PC-3 (cell line): ENCODE measurements around the gene ACADM. TPM values are rescaled to one million over a fixed set of nuclear protein-coding genes. Genes with fewer than 3 reads are reported as not detected.
"Not testable (repeated sequence)": the region's sequence is repeated elsewhere in the genome, so short reads cannot be mapped to it uniquely, and the experiment has no call there.

Experiments
- ATAC-seq: fragments of 200-7000 bp; cut with Tn5 transposase; 2 replicates; pipeline ENCODE4 v1.9.1; 2020; ENCODE audit warnings: mild to moderate bottlenecking, moderate library complexity
- Bru-seq: library from RNA; stranded (reverse); fragments of 400-500 nt; gene quantifications from one replicate; lab custom pipeline; 2021; lab: Mats Ljungman, UMichigan
- BruChase-seq, 2 experiments: library from RNA; stranded (reverse); fragments of 400-500 nt; gene quantifications; one replicate each; lab custom pipeline; 2021; lab: Mats Ljungman, UMichigan
- BruUV-seq: library from RNA; stranded (reverse); fragments of 400-500 nt; replicated peaks from 2 replicates; lab custom pipeline; 2021; lab: Mats Ljungman, UMichigan
- CTCF ChIA-PET: fragments of 300-600 bp; sonication (Branson Sonifier 250); formaldehyde crosslinking; loops from one replicate; lab custom pipeline; 2022; ENCODE audit warnings: antibody characterized with exemption; lab: Charles Lee
- POLR2A ChIA-PET: fragments of 300-600 bp; sonication (Branson Sonifier 250); formaldehyde crosslinking; loops from one replicate; lab custom pipeline; 2022; ENCODE audit warnings: antibody characterized with exemption; ENCODE audit not compliant: unreplicated experiment; lab: Charles Lee
- DNase-seq: peaks from one replicate; pipeline ENCODE4 v3.0.0-alpha.2; 2015
- H2AFZ ChIP-seq: fragments of 300-600 bp; sonication (generic); 2 replicates; pipeline ENCODE4 v1.6.0; 2016; ENCODE audit warnings: antibody characterized with exemption, low read length
- H3F3A ChIP-seq: fragments of 300-600 bp; sonication (generic); one replicate; pipeline ENCODE4 v1.6.0; 2017; ENCODE audit warnings: antibody characterized with exemption, low read length, control low read depth, mild to moderate bottlenecking; ENCODE audit not compliant: unreplicated experiment
- H3K27ac ChIP-seq: fragments of 300-600 bp; sonication (generic); 2 replicates; pipeline ENCODE4 v1.5.1; 2016; ENCODE audit warnings: mild to moderate bottlenecking, low read length
- H3K27me3 ChIP-seq: fragments of 300-600 bp; sonication (generic); 2 replicates; pipeline ENCODE4 v1.6.1; 2016; ENCODE audit warnings: low read length, mixed read lengths
- H3K36me3 ChIP-seq: fragments of 300-600 bp; sonication (generic); 2 replicates; pipeline ENCODE4 v1.6.1; 2016; ENCODE audit warnings: low read depth, mixed run types, low read length, mixed read lengths
- H3K4me1 ChIP-seq: fragments of 300-600 bp; sonication (generic); 2 replicates; pipeline ENCODE4 v1.5.1; 2016; ENCODE audit warnings: low read length; ENCODE audit not compliant: insufficient read depth
- H3K4me2 ChIP-seq: fragments of 300-600 bp; sonication (generic); 2 replicates; pipeline ENCODE4 v1.6.0; 2016; ENCODE audit warnings: low read length
- H3K4me3 ChIP-seq: fragments of 300-600 bp; sonication (generic); 2 replicates; pipeline ENCODE4 v1.5.1; 2016; ENCODE audit warnings: mild to moderate bottlenecking, low read length, mixed read lengths
- H3K79me2 ChIP-seq: fragments of 300-600 bp; sonication (generic); 2 replicates; pipeline ENCODE4 v1.6.1; 2017; ENCODE audit warnings: low read length, mixed read lengths
- H3K9ac ChIP-seq: fragments of 300-600 bp; sonication (generic); 2 replicates; pipeline ENCODE4 v1.6.0; 2016; ENCODE audit warnings: mild to moderate bottlenecking, low read length
- H3K9me2 ChIP-seq: fragments of 300-600 bp; sonication (generic); replicated peaks from 2 replicates; pipeline ENCODE4 v1.6.1; 2016; ENCODE audit warnings: mixed run types, low read length, mixed read lengths
- H3K9me3 ChIP-seq: fragments of 300-600 bp; sonication (generic); 2 replicates; pipeline ENCODE4 v1.6.1; 2016; ENCODE audit warnings: low read length, mixed read lengths
- H4K20me1 ChIP-seq: fragments of 300-600 bp; sonication (generic); 2 replicates; pipeline ENCODE4 v1.6.1; 2016; ENCODE audit warnings: low read length, mixed read lengths
- EZH2 ChIP-seq: fragments of 300-600 bp; sonication (generic); IDR thresholded peaks from one replicate; pipeline ENCODE4 v1.6.1; 2017; ENCODE audit warnings: antibody characterized with exemption, mild to moderate bottlenecking, low read length; ENCODE audit not compliant: unreplicated experiment
- EZH2phosphoT487 ChIP-seq: fragments of 300-600 bp; sonication (generic); IDR thresholded peaks from 2 replicates; pipeline ENCODE4 v1.6.1; 2018; ENCODE audit warnings: mild to moderate bottlenecking, antibody characterized with exemption, low read length, borderline replicate concordance
- intact Hi-C: fragments of 100-400 bp; cut with micrococcal nuclease; formaldehyde crosslinking; loops from 2 replicates; pipeline ENCODE4 v1.9.0; 2023
- long read RNA-seq: library from polyadenylated mRNA; unstranded; transcript quantifications from one replicate; pipeline ENCODE4 v2.0.0, GENCODE V29; 2021; ENCODE audit not compliant: unreplicated experiment
- total RNA-seq: library from RNA; depleted of rRNA; stranded (reverse); fragments of >200 nt; gene quantifications from 2 replicates; pipeline ENCODE4 v1.2.3, GENCODE V29; 2014; rRNA removed
- TF ChIP-seq, protein P1 (sequence below): fragments of 300-600 bp; sonication (generic); conservative IDR thresholded peaks from 2 replicates; pipeline ENCODE4 v1.5.1; 2017; ENCODE audit warnings: antibody characterized with exemption, low read depth, mild to moderate bottlenecking, low read length

ACADM gene
- 25.0 and 29.0 TPM in 2 replicates for total RNA-seq
- Bru-seq, nascent RNA, result percentile 71 among the genes with signal in this experiment
- percentile 71 among the genes with signal in this experiment for BruChase-seq, experiment 1, labeled RNA remaining after a 6-hour chase
- BruChase-seq, experiment 2, labeled RNA remaining after a 2-hour chase, result percentile 74 among the genes with signal in this experiment
- long read RNA-seq, transcript ACADM-202 (12 exons, 2,619 nt), result major isoform, 30 of 55 reads
- long read RNA-seq, partial matches to known transcripts, result 8 of 55 reads
- long read RNA-seq, other reads (novel, unspliced or antisense), result 11 of 55 reads

DNA sequence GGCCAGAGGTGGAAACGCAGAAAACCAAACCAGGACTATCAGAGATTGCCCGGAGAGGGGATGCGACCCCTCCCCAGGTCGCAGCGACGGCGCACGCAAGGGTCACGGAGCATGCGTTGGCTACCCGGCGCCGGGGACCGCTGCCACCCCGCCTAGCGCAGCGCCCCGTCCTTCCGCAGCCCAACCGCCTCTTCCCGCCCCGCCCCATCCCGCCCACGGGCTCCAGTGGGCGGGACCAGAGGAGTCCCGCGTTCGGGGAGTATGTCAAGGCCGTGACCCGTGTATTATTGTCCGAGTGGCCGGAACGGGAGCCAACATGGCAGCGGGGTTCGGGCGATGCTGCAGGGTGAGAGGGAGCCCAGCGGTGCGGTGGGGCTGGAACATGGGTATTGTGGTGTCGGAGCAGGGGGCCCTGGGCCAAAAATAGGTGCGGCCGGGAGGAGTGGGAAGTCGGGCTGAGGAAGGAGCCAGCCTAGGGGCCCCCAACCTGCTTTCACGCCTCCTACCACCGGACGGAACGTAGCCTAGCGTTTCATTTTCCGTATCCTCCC, at the start of gene ACADM:
Gene ACADM, plus strand, starts transcription at position 238 of the 551 bp plus-strand sequence. Its CDS starts 79 bp downstream, at position 317.
- ATAC-seq (peak; percentile 93), DNase-seq (peak; percentile 87)
- peaks cover 31% of the 10 kb centered on the region for H3K4me1 ChIP-seq
- CTCF ChIA-PET, result no interaction called here
- TF ChIP-seq, protein P1, sequence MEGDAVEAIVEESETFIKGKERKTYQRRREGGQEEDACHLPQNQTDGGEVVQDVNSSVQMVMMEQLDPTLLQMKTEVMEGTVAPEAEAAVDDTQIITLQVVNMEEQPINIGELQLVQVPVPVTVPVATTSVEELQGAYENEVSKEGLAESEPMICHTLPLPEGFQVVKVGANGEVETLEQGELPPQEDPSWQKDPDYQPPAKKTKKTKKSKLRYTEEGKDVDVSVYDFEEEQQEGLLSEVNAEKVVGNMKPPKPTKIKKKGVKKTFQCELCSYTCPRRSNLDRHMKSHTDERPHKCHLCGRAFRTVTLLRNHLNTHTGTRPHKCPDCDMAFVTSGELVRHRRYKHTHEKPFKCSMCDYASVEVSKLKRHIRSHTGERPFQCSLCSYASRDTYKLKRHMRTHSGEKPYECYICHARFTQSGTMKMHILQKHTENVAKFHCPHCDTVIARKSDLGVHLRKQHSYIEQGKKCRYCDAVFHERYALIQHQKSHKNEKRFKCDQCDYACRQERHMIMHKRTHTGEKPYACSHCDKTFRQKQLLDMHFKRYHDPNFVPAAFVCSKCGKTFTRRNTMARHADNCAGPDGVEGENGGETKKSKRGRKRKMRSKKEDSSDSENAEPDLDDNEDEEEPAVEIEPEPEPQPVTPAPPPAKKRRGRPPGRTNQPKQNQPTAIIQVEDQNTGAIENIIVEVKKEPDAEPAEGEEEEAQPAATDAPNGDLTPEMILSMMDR, result no peak
- TF ChIP-seq EZH2, result no peak
- TF ChIP-seq EZH2phosphoT487, result no peak
- H3K4me2 ChIP-seq, result peak within 1 kb of the TSS; percentile 83
- POLR2A ChIA-PET, result no interaction called here
- H4K20me1 ChIP-seq, result no peaks in the 10 kb centered on the region
- H3K9me2 ChIP-seq, result no peaks in the 10 kb centered on the region
- H3K27me3 ChIP-seq, result no peaks in the 10 kb centered on the region
- H3F3A ChIP-seq, result no peaks in the 10 kb centered on the region
- peak within 1 kb of the TSS; percentile 82 for H2AFZ ChIP-seq
- H3K36me3 ChIP-seq, result no peaks in the 10 kb centered on the region
- H3K79me2 ChIP-seq, result peaks cover 41% of the 10 kb centered on the region
- intact Hi-C loops, result loop anchor here (1.0 kb wide), 1 partner anchor 62 kb away; the partner anchor contains the start of gene RABGGTB
- no TSS peak for BruUV-seq
- peak within 1 kb of the TSS; percentile 57 for H3K27ac ChIP-seq
- H3K9ac ChIP-seq, result peak within 1 kb of the TSS; percentile 74
- H3K4me3 ChIP-seq, result peak within 1 kb of the TSS; percentile 85
- H3K9me3 ChIP-seq, result no peaks in the 10 kb centered on the region

DNA sequence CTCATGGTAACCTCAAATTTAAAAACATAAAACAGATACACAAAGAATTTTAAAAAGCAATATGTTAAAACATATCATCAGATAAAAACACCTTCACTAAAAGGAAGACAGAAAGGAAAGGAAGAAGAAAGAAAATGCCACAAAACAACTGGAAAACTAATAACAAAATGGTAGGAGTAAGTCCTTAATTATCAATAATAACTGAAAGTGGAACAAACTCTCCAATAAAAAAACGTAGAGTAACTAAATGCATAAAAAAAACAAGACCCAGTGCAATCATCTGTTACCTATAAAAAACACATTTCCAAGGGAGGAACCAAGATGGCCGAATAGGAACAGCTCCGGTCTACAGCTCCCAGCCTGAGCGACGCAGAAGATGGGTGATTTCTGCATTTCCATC, 47.1 kb upstream of the ACADM start:
- Histone ChIP-seq H3K4me3 (0 out of 2 replicates have a peak overlapping the region, but pooled peaks have one; percentile 37), H4K20me1 (no peaks in the 10 kb centered on the region), H3K79me2 (no peaks in the 10 kb centered on the region), H3F3A (no peaks in the 10 kb centered on the region), H3K27ac (no peak overlapping the region), H2AFZ (peak overlapping the region; percentile 57), H3K9ac (no peak overlapping the region), H3K9me2 (no peaks in the 10 kb centered on the region), H3K9me3 (no peaks in the 10 kb centered on the region), H3K36me3 (no peaks in the 10 kb centered on the region), H3K27me3 (no peaks in the 10 kb centered on the region), H3K4me1 (peaks cover 8% of the 10 kb centered on the region), H3K4me2 (peak overlapping the region; percentile 58)
- no peak for ATAC-seq
- no TSS peak for BruUV-seq
- no peak for DNase-seq
- intact Hi-C loops, result no loop called here
- ChIA-PET POLR2A (no interaction called here), CTCF (no interaction called here)
- TF ChIP-seq, protein P1, result no peak
- no peak for TF ChIP-seq EZH2phosphoT487
- no peak for TF ChIP-seq EZH2

DNA sequence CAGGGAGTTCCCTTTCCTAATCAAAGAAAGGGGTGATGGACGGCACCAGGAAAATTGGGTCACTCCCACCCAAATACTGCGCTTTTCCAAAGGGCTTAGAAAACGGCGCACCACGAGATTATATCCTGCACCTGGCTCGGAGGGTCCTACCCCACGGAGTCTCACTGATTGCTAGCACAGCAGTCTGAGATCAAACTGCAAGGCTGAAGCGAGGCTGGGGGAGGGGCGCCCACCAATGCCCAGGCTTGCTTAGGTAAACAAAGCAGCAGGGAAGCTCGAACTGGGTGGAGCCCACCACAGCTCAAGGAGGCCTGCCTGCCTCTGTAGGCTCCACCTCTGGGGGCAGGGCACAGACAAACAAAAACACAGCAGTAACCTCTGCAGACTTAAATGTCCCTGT, 46.5 kb upstream of the ACADM start:
- CTCF ChIA-PET, H3K36me3 ChIP-seq, BruUV-seq, H3K27ac ChIP-seq, H3K4me1 ChIP-seq, H2AFZ ChIP-seq, H3K27me3 ChIP-seq, intact Hi-C loops, H3K9me2 ChIP-seq, H3K9me3 ChIP-seq, DNase-seq, H4K20me1 ChIP-seq, H3K9ac ChIP-seq, ATAC-seq, H3K4me2 ChIP-seq, H3K4me3 ChIP-seq, H3K79me2 ChIP-seq, H3F3A ChIP-seq, POLR2A ChIA-PET: not testable (repeated sequence)
